NCI-H187 treated with DMSO at 0.1 percent for 48 hours (cell line): Measurements from ENCODE around the gene EXTL1.

ENCODE experiments used
- DNase-seq: peaks from one replicate; lab custom pipeline; 2025; lab: John Stamatoyannopoulos, UW

EXTL1 gene

DNA sequence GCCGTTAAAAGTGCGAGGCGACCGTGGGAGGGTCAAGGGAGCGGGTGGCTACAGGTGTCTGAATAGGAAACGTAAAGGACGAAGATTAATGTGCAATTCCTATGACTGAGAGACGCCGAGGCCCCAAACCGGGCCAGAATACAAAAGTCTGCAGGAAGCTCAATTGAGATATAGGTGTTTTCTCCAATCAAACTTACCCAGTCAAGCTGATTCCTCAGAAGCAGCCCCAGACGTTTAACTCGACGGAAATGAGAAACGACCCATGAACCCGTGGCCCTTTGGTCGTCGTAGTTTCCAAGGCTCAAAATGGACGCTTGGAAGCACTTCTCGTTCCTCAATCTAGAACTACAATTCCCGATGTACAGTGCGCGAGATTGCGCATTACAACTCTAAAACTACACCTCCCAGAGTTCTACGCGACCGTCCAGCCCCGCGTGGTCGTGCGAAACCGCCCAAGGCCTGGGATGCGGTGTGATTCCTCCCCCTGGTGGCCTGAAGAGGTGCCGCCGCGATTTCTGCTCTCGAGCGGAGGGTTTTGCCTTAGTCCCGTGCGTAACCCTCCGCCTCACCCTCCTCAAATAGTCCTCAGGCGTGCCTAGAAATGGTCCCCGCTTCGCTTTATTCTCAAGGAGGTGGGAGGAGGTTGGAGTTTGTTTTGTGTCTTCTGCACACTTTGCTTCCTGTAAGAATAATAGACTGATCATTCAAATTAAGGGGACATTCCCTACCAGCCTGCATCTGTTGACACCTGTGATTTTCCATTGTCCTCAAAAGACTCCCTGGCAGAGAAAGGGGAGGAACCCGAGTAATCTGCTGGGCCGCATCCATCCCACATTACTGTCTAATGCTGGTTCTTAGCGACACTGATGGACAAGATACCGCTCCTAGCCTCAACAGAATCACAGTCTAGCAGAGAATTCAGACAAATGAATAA, 23.5 kb upstream of the EXTL1 start, which contains the start of gene PAFAH2:
Gene PAFAH2, minus strand, starts transcription at position 236 of the 934 bp plus-strand sequence. CDS start 7,247 bp downstream, outside the sequence.
- DNase-seq = peak; percentile 87

DNA sequence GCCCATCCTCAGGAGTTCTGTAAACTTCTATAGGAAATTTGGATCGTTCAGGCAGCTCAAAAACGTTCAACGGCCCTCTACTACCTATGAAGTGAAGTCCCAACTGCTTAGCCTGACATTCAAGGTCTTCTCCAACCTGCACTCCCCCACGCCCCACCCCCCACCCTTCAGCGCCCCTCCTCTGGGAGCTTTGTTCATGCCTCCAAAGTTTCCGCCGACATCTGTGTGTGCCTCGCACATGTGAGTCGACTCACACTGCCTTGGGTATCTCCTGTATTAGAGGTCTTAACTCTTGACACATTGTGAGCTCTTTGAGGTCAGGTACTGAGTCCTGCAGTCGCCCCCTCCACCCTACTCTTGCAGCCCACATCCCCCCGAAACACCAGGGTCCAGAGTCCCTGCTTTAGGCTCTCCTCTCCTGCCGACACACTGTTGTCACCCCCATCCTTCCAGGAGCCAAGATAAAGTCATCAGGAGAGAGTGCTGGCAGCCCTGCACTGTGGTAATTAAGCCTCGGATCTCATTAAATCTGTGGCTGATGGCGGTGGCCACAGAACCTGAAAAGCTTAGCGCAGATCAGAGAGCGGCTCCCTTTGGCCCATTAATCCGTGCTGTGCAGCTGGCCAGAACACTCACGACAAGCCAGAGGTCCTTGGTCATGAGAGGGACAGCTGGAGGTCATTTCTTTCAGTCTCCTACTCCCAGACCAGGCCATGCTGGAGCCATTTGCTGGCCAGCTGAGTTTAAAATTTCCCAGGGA, 22.4 kb upstream of the EXTL1 start:
- no peak for DNase-seq

DNA sequence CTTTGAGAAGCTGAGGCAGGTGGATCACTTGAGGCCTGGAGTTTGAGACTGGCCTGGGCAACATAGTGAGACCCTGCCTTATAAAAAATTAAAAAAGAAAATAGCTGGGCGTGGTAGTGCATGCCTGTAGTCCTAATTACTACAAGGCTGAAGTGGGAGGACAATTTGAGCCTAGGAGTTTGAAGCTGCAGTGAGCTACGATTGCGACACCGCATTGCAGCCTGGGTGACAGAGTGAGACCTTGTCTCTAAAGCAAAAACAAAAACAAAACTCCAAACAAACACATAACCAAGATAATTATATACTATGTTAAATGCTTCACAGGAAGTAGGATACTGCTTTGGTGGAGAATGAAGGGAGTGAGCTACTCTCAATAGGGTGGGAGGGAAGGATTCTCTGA, 18.3 kb upstream of the EXTL1 start:
- no peak for DNase-seq

DNA sequence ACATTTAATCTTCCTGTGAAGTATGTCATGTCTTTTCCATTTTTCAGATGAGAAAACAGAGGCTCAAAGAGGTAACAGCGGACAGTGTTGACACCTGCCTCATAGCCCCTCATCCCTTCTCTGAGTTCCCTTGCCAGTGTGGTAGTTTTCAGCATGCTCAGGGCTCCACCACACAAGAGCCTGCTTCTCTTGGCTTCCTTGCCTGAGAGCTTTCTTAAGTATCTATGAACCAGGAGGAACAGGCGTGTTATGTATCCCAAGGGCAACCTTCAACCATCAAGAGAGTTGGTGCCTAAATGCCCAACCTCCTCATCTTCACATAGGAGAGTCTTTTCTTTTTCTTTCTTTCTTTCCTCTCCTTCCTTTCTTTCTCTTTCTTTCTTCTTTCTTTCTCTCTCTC, 17.8 kb upstream of the EXTL1 start:
- no peak for DNase-seq

DNA sequence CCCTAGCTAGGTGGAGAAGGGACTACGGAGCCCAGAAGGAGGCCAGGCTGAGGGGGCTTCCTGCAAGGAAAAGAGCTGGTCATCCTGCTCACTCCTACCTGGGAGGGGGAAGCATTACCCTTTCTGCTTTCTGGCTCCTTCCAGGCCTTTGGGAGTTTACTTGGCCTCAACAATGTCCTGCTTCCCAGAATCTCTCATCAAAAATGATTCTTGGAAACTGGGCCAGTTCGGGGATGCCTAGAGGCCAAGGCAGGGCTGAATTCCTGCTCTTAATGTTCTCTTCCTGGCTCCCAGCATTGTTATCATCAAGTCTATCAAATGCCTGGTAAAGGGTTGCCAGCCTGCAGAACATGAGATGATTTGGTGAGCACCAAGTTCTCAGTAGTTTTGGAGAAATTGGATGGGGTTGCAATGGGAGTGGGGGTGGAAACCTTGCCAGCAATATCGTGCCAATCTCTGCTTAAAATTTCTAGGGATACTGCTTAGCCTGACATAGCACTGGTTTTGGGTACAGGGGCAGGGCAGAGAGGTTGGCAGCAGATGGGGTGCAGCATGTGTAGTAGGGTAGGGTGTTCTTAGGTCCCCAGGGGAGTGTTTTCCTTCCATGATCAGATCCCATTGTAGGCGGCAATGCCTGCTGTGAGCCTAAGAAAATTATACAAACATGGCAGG, 16.0 kb upstream of the EXTL1 start:
- no peak for DNase-seq

DNA sequence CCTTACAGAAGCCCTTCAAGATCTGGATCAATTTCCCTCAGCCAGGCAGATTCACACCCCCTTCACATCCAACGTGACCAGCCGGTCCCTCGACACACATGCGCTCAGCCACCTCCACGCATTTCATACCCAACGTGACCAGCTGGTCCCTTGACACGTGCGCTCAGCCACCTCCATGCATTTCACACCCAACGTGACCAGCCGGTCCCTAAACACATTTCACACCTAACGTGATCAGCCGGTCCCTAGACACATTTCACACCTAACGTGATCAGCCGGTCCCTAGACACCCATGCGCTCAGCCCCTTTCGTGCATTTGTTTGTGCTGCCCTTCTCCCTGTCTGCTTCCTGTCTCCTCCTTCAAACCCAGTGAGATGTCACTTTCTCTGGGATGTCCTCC, 14.9 kb upstream of the EXTL1 start:
- DNase-seq = no peak

DNA sequence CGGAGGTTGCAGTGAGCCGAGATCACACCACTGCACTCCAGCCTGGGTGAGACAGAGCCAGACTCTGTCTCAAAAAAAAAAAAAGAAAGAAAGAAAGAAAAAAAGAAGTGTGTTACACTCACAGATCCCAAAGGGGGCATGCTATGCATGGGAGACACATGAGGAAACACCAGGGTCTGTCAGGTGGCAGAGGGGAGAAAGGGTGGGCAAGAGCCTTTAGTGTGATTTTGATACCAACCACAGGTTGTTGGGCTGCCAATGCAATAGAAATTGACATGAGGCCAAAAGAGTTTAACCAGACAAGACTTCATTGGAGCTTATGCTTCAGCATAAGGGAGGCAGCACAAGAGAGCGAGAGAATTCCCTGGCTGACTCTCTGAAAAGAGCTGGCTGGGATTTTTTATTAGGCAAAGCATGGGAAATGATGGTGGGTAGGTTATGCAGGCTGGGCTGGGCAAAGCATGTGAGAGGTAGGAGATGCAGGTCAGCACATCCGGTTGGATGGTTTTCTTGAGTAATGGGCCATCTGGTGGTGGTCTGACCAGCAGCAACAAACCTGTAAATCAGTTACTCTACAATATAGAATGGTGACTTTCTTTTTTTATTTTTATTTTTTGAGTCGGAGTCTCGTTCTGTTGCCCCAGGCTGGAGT, 11.7 kb upstream of the EXTL1 start:
- no peak for DNase-seq

DNA sequence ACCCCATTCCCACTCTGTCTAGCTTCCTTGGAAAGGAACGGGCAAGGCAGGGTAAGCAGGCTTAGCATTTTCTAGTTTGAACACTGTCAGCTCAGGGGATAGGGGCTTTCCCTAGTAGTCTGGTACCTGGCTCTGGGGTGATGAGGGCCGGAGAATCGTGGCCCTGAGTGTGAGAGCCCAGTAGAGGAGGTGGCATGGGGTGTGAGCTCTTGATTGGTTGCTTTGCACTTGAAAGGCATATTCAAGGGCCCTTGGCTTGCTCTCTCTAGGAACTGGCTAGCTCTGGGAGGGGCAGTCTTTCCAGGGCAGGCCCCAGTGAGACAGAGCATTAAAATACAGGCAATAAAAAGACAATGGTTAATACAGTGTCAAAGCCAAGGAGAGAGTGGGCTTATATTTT, 10.8 kb upstream of the EXTL1 start:
- DNase-seq = peak; percentile 21

DNA sequence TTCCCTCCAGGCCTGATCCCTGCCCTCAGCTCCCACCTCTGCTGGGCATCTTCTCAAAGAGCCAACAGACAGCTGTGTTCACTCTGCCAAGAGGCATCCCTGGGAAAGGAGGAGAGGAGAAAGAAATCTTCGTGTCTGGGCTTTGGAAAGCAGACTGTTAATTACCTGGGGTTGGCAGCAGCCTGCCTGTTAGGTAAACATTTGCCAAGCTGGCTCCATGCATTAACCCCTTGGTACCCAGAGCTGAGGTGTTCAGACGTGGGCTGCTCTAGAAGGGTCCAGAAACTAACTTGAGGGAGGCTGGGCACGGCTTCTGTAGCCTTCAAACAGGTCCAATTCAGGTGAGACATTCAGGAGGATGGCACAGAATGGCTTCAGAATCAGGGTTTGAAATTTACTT, 8.7 kb upstream of the EXTL1 start:
- DNase-seq = no peak

DNA sequence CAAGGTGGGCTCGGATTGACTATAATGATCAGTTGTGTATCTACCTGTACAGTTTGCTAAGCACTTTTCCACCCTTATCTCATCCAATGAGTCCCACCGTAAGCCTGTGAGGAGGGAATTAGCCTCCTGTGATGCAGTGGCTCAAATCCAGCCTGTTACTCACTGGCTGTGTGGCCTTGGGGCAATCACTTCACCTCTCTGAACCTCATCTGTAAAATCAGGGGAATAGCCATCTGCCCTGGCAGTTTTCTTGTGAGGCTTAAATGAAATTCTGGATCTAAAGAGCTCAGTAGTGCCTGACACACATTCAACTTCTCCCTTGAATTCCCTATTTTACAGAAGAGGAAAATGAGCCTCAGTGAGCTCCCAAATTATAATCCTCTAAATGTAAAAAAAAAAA, 7.4 kb upstream of the EXTL1 start:
- no peak for DNase-seq

DNA sequence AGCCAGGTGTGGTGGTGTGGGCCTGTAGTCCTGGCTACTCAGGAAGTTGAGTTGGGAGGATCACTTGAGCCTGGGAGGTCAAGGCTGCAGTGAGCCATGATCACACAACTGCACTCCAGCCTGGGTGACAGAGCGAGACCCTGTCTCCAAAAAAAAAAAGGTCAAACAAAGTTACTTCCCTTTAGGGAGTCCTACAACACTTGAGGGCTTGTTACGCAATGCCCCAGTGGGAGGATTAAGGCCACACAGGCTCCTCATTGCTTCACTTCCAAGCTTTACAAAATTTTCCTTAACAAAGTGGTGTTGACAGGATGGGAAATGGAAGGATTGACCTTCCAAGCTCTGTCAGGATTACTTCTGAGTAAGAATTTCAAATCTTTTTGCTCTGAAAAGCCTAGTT, 6.2 kb upstream of the EXTL1 start:
- DNase-seq = no peak

DNA sequence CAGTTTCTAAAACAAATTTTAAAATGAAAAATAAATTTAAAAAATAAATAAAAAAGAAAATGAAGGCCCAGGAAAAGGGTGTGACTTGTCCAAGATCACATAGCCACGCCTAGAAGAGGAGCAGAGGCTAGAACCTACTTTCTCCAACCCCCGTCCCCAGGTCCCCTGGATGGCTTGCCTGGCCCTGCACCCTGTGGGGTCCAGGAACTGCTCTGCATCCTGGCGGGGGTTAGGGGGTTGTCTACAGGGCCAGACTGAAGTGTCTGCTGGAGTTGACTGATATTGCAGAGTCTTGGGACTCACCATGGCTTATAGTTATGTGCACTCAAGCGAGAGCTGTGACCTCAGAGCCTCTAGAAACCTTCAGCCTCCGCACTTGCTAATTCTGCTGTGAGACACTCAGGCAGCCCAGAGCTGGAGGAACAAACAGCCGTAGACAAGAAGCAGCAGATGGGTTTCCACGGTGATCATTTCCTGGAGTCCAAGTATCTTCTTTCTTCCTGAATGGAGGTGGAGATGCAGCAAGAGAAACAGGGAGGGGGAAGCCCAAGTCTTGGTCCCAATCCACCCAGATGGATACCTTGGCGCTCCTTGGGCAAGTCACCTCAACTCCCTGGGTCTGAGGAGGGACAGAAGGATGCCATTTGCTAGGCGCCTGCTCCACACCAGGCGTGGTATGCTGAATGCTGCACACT, 5.2 kb upstream of the EXTL1 start:
- no peak for DNase-seq

DNA sequence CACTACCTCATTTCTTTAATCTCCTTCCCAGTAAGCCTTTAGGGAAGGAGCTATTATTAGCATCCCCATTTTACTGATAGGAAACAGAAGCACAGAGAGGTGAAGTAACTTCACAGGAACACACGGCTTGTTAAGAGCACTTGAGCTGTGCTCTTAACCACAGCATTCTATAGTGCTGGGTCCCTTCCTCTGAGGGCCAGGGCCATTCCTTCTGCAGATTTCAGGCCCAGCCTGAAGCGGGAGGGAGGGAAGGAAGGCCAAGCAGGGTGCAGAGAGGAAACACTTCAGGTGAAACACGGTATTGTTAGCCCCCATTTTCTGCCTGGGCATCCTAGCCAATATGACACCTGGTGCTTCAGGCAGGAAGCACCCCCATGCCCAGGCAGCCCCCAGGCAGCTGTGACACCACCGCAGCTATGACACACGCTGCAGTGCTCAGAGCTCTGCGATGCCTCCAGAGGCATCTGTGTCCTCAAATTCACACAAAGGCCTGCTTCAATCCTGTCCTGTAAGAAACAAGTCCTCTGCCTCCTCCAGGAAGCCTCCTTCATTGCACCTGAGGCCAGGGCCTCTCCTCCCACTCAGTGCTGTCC, 4.5 kb upstream of the EXTL1 start:
- DNase-seq = no peak

DNA sequence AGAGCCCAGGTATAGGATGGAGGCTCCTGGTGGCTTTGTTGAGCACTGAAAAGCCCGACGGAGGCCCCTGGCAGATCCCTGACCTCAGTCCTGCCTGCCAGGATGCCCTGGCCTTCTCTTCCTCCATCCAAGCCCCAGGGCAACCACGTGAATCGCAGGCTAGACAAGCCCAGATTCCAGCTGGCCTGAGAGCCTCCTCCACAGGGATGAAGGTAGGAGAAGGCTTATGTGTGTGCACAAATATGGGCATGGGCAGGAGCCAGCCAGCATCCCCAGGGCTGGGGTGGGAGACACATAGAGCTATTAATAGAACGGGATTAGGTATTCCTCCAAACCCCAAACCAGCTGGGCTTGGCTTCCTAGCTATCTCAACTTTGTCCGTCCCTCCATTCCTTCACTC, 4.0 kb upstream of the EXTL1 start:
- no peak for DNase-seq

DNA sequence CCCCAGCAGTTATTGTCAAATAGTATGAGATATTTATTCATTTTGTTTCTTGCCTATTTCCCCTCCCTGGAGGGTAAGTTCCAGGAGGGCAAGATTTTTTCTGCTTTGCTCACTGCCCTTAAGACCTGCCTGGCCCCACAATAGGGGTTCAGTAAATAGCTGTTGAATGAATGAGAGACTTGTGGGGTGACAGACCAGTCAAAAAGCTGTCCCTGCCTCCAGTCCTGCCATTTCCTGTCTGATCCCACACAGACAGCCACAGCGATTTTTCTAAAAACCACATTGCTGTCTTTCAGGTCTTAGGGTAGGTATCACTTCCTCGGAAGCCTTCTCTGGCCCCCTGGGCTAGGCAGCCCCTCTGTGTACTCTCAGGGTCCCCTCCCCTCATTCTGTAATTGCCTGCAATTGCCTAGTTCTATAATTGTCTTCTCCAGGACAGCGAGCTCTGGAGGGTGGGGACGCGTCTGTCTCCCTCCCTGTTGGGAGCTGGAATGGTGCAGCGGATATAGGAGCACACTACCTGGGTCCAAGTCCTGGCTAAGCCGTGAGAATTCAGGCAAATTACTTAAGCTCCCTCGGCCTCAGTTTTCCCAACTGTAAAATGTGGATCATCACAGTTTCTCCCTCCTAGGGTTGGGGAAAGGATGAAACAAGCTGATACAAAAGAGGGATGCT, 1.8 kb upstream of the EXTL1 start:
- no peak for DNase-seq

DNA sequence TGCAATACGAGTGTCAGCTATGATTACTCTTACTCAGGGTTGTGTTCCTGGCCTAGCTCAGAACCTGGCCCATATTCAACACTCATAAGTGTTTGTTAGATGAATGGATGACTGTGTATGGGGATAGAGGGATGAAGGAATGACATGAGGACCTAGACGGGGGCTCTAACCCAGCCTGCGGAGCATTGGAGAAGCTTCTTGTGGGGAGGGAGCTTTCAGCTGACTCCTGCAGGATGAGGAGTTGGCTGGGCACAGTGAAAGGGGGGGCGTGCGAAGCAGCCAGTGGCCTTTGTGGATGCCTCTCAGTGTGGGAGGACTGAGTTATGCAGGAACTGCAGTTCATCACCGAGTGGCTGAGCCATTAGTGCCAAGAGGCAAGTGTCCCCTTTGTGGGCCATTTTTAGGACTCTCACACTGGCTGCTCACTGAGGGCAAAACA, 1.2 kb upstream of the EXTL1 start:
- DNase-seq = no peak

DNA sequence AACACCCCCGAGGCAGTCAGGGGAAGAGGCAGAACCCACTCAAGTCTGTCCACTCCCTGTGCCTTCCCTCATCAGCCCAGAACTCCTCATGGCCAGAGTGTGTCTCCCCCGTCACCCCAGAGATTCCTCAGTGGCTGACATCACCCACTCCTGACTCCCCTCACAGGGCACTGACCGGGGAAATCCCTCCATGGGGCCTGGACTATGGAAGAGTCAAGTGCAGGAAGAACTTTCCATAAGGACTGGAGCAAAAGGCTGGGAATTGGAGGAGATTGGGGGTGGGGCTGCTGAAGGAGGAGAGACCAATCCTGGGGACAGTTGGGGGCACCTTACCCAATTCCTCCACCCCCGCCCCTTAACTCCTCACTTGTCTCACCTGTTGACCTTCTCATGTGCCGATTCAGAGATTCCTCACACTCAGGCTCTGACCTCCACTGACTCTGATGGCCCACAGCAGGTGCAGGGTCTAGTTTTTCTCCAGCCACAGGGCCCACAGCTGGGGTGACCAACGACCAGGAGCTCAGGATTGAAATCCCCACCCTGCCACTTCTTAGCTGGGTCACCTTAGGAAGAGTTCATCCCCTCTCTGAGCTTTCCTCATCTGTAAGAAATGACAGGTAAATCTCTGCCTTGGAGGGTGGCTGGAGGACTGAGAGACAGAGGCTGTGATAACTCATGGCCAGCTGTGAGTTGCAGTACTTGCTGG, 481 bp upstream of the EXTL1 start:
- no peak for DNase-seq

DNA sequence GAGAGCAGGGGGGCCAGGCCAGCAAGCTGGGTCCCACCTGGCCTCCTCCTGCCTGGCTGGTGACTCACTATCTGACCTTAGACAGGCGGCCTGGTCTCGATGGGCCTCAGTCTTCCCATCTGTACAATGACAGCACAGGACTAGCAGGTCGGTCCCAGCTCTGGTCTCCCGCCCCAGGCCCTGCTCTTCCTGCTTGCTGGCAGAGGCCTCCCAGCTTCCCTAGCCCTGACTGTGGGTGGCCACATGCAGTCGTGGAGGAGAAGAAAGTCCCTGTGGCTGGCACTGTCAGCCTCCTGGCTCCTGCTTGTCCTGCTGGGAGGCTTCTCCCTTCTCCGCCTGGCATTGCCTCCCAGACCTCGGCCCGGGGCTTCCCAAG, 817 bp downstream of the EXTL1 start:
- no peak for DNase-seq

DNA sequence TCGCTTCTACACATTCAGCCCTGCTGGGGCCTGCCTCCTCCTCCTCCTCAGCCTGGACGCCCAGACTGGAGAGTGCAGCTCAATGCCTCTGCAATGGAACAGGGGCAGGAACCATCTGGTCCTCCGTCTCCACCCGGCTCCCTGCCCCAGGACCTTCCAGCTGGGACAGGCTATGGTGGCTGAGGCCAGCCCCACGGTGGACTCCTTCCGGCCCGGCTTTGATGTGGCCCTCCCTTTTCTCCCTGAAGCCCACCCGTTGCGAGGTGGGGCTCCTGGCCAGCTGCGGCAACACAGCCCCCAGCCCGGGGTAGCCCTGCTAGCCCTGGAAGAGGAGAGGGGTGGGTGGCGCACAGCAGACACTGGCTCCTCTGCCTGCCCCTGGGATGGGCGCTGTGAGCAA, 1.4 kb downstream of the EXTL1 start:
- no peak for DNase-seq

DNA sequence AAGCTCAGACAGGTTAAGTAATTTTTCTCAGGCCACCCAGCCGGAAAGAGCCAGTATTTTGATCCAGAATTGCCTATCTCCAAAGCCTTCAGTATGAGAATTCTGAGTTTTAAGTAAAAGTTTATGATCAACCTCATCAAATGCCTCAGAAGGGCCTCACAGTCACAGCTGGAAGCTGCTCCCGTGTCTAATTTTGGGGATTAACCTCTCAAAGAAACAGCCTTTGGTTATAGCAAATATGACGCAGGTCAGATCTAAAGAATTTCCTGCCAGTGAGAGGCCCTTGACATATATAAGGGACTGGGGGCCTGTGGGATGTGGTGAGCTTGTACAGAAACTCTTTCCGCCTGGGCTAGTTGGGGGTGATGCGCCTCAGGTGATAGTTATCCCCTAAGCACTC, 2.3 kb downstream of the EXTL1 start:
- DNase-seq = no peak
